Activated CD4-positive, alpha-beta T cell treated with anti-CD3 and anti-CD28 coated beads, Interleukin-2, amount 10 ng/mL, durations not matched to agents 7 days and 5 days (primary cell): ENCODE results near the gene C1QTNF9. TPM values are rescaled to one million over a fixed set of nuclear protein-coding genes. Genes with fewer than 3 reads are reported as not detected.
"Not testable (repeated sequence)": the region's sequence is repeated elsewhere in the genome, so short reads cannot be mapped to it uniquely, and the experiment has no call there.

ENCODE experiments used
- CTCF ChIA-PET: fragments of 350-600 bp; sonication (Branson Sonifier 250); formaldehyde crosslinking; loops from one replicate; lab custom pipeline; 2021; ENCODE audit warnings: antibody characterized with exemption; lab: Charles Lee
- POLR2A ChIA-PET: fragments of 350-600 bp; sonication (Branson Sonifier 250); formaldehyde crosslinking; loops from one replicate; lab custom pipeline; 2021; ENCODE audit warnings: antibody characterized with exemption; lab: Charles Lee
- DNase-seq: peaks from one replicate; pipeline ENCODE4 v3.0.0-alpha.2; 2020
- H3K27ac Mint-ChIP-seq: one replicate; pipeline ENCODE4 v1.8.0; 2021; ENCODE audit warnings: mild to moderate bottlenecking, moderate library complexity, mixed read lengths
- H3K27me3 Mint-ChIP-seq: one replicate; pipeline ENCODE4 v1.8.0; 2021; ENCODE audit warnings: mixed read lengths
- H3K36me3 Mint-ChIP-seq: one replicate; pipeline ENCODE4 v1.8.0; 2021; ENCODE audit warnings: low read depth, mixed read lengths
- H3K4me1 Mint-ChIP-seq: one replicate; pipeline ENCODE4 v1.8.0; 2021; ENCODE audit warnings: mixed read lengths
- H3K4me3 Mint-ChIP-seq: one replicate; pipeline ENCODE4 v1.8.0; 2021; ENCODE audit warnings: mild to moderate bottlenecking, moderate library complexity, mixed read lengths
- H3K9me3 Mint-ChIP-seq: one replicate; pipeline ENCODE4 v1.8.0; 2021; ENCODE audit warnings: mixed read lengths
- total RNA-seq, 2 experiments: library from RNA; stranded (reverse); gene quantifications; one replicate each; pipeline ENCODE4 v1.2.3, GENCODE V29; 2021

C1QTNF9 gene
- total RNA-seq, 2 experiments from 2014 or later = 0.10 TPM; not detected in 1

DNA sequence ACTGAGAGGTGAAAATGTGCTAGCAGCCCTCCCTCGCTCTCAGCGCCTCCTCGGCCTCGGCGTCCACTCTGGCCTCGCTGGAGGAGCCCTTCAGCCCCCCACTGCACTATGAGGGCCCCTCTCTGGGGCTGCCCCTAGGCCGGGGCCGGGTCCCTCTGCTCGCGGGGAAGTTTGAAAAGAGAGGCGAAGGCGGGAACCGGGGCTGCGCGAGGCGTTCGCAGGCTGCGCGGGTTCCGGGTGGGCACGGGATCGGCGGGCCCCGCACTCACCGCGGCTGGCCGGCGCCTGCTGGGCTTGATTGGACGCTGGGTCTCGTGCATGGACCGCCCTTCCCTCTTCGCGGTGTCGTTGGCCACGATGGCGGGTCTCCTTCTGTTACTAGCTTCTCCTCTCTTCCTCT, 29.3 kb downstream of the C1QTNF9 start:
- H3K27me3 Mint-ChIP-seq = peaks cover 5% of the 10 kb centered on the region

DNA sequence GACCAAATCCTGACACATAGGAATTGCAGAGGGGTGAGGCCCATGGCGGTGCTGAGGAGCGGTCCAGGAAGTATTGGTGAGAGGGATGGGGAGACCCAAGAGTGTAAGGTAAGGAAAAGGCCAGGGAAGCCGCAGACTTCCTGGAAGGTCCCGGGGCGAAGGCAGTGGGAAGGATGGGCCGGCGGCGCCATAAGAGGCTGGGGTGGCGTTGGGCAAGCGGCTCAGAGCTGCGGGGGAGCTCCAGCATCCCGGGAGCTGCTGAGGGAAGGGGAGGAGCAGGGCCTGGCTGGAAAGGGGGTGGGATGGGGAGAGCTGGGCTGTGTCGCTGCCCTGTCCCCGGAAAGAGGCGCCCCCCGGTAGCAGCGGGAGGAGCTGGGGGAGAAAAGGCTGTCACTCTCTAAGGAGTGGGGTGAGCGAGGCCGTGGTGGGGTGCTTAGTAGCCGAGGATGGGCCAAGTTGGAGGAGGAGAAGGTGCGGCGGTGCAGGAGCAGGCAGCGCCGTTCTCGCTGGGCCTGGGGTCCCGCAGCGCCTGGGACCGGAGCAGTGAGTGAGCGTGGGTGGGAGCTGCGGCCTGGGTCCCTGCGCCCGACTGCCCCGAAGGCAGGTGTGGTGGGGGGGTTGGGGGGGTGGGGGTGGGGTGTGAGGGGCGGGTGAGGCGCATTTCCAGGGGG, 30.7 kb downstream of the C1QTNF9 start:
- CTCF ChIA-PET = no interaction called here
- POLR2A ChIA-PET = no interaction called here
- H3K9me3 Mint-ChIP-seq = no peaks in the 10 kb centered on the region
- H3K27ac Mint-ChIP-seq = no peak overlapping the region
- H3K27me3 Mint-ChIP-seq = peaks cover 11% of the 10 kb centered on the region
- H3K36me3 Mint-ChIP-seq = no peaks in the 10 kb centered on the region
- no peak overlapping the region for H3K4me3 Mint-ChIP-seq
- H3K4me1 Mint-ChIP-seq = no peaks in the 10 kb centered on the region
- no peak for DNase-seq

More for the DNA sequence above, 29.3 kb downstream of the C1QTNF9 start:
- Mint-ChIP-seq H3K27ac (no peak overlapping the region), H3K9me3 (no peaks in the 10 kb centered on the region), H3K36me3 (no peaks in the 10 kb centered on the region), H3K4me3 (no peak overlapping the region), H3K4me1 (no peaks in the 10 kb centered on the region)
- ChIA-PET CTCF (no interaction called here), POLR2A (no interaction called here)
- DNase-seq = no peak

- H3K27me3 Mint-ChIP-seq = peaks cover 13% of the 10 kb centered on the region
- no peak overlapping the region for H3K27ac Mint-ChIP-seq
- POLR2A ChIA-PET = no interaction called here
- no peaks in the 10 kb centered on the region for H3K9me3 Mint-ChIP-seq
- no peaks in the 10 kb centered on the region for H3K36me3 Mint-ChIP-seq
- no peak overlapping the region for H3K4me3 Mint-ChIP-seq
- no peak for DNase-seq
- CTCF ChIA-PET = no interaction called here
- no peaks in the 10 kb centered on the region for H3K4me1 Mint-ChIP-seq
Observed at GRCh38 chr13:24340608-24340955, 31.2 kb downstream of the C1QTNF9 start.

- ChIA-PET POLR2A (no interaction called here), CTCF (no interaction called here)
- H3K9me3 Mint-ChIP-seq = no peaks in the 10 kb centered on the region
- H3K4me1 Mint-ChIP-seq = no peaks in the 10 kb centered on the region
- H3K27me3 Mint-ChIP-seq = peaks cover 16% of the 10 kb centered on the region
- no peak overlapping the region for H3K4me3 Mint-ChIP-seq
- no peaks in the 10 kb centered on the region for H3K36me3 Mint-ChIP-seq
- no peak overlapping the region for H3K27ac Mint-ChIP-seq
- no peak for DNase-seq
Observed at GRCh38 chr13:24341439-24341838, 32.1 kb downstream of the C1QTNF9 start.

DNA sequence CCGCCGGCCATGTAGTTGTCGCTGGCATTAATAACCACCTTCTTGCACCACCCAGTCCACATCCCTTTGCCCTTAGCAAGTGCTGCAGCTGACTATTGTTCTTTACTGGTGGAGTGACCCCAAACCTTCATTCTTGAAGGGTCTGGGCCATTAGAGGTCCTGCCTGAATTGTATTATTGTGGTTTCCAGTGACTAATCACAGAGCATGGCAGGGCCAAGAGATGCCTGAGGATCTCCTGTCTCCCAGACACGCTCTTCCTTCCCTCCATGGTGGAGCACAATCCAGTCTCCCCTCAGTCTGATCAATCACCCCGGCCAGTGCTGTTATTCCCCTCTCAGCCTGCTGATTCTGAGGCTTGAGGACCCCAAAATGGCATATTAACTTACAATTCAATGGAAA, 39.0 kb downstream of the C1QTNF9 start:
- peaks cover 15% of the 10 kb centered on the region for H3K27me3 Mint-ChIP-seq
- H3K27ac Mint-ChIP-seq = no peak overlapping the region
- CTCF ChIA-PET = no interaction called here
- no peak overlapping the region for H3K4me3 Mint-ChIP-seq
- no peak for DNase-seq
- no peaks in the 10 kb centered on the region for H3K36me3 Mint-ChIP-seq
- POLR2A ChIA-PET = no interaction called here
- H3K4me1 Mint-ChIP-seq = no peaks in the 10 kb centered on the region
- H3K9me3 Mint-ChIP-seq = no peaks in the 10 kb centered on the region

- no peaks in the 10 kb centered on the region for H3K36me3 Mint-ChIP-seq
- H3K4me1 Mint-ChIP-seq = no peaks in the 10 kb centered on the region
- no peak overlapping the region for H3K4me3 Mint-ChIP-seq
- peaks cover 15% of the 10 kb centered on the region for H3K27me3 Mint-ChIP-seq
- POLR2A ChIA-PET = no interaction called here
- H3K27ac Mint-ChIP-seq = no peak overlapping the region
- H3K9me3 Mint-ChIP-seq = no peaks in the 10 kb centered on the region
- no peak for DNase-seq
- CTCF ChIA-PET = no interaction called here
Observed at GRCh38 chr13:24348797-24349515, 39.6 kb downstream of the C1QTNF9 start.

DNA sequence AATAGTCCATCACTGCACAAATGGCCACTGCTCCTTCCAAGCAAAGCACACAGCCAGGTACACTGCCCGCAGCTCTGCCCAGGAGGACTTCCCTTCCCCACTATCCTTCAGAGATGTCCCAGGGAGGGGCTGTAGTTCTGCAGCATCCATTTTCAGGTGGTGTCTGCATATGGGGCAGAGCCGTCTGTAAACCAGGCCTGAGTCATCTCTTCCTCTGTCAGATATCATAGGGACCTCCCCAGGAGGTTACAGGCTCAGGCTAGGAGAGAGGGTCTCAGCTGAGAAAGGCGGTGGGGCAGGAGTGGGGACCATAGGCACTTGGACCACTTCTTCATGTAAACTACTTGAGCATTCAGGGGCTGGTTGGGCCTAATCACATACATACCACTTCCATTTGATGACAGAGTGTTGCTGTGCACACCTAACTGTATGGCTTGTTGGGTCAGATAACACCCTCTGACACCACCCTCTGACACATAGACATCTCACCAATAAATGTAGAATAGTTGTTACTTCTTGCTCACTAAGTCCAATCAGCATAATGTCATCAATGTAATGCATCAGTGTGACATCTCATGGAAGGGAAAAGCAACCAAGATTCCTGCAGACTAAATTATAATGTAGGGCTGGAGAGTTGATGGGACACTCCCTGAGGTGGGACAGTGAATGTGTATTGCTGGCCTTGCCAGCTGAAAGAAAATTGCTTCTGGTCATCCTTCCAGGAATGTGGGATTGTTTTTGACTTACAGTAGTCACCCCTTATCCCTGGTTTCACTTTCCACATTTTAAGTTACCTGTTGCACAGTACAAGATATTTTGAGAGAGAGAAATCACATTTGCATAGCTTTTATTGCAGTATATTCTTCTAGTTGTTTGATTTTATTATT, 40.6 kb downstream of the C1QTNF9 start:
- H3K36me3 Mint-ChIP-seq, H3K27ac Mint-ChIP-seq, DNase-seq, H3K4me3 Mint-ChIP-seq, H3K4me1 Mint-ChIP-seq, H3K27me3 Mint-ChIP-seq, POLR2A ChIA-PET, CTCF ChIA-PET, H3K9me3 Mint-ChIP-seq: not testable (repeated sequence)

DNA sequence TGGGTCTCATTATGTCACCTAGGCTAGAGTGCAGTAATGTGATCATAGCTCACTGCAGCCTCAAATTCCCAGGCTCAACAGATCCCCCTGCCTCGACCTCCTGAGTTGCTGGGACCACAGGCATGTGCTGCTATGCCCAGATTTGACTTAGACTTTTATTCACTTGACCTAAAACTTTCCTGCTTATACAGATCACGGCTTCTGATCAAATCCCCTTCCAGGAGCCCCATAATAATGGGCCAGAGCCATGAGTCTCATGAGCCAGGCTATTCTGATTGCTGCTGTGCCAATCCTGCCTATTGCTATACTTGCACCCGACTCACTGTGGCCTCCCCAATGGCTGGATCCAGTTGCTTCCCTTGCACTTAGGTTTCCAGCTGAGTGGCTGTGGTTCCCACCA, 42.0 kb downstream of the C1QTNF9 start:
- H3K9me3 Mint-ChIP-seq = no peaks in the 10 kb centered on the region
- no peaks in the 10 kb centered on the region for H3K36me3 Mint-ChIP-seq
- no peak overlapping the region for H3K4me3 Mint-ChIP-seq

GRCh38 chr13:24353736-24354135, 44.4 kb downstream of the C1QTNF9 start:
- H3K27me3 Mint-ChIP-seq = no peaks in the 10 kb centered on the region
- H3K27ac Mint-ChIP-seq = no peak overlapping the region
- no peak overlapping the region for H3K4me3 Mint-ChIP-seq

More for the DNA sequence above, 42.0 kb downstream of the C1QTNF9 start:
- ChIA-PET CTCF (no interaction called here), POLR2A (no interaction called here)
- no peak for DNase-seq
- Mint-ChIP-seq H3K27ac (no peak overlapping the region), H3K27me3 (peaks cover 2% of the 10 kb centered on the region), H3K4me1 (no peaks in the 10 kb centered on the region)

DNA sequence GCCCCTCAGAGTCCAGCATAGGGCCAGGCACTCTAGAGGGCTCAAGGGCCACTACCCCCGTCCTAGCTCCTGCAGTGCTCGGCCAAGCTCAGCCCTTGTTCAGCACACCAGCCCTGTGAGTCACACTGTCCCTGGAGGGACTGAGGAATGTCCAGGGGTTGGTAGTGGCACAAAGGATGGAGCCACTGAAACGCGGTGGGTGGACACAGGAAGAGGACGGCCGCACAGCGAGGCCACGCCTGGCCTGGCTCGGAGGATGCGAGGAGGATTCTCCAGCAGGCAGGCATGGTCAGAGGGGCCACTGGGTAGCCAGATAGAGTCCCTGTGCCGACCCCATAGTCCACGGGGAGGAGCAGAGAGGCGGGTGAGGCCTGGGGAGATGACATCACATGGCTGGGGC, 45.7 kb downstream of the C1QTNF9 start:
- Mint-ChIP-seq H3K9me3 (no peaks in the 10 kb centered on the region), H3K36me3 (no peaks in the 10 kb centered on the region), H3K4me3 (no peak overlapping the region), H3K27me3 (no peaks in the 10 kb centered on the region), H3K27ac (no peak overlapping the region), H3K4me1 (no peaks in the 10 kb centered on the region)
- ChIA-PET POLR2A (no interaction called here), CTCF (no interaction called here)
- no peak for DNase-seq

More at GRCh38 chr13:24353736-24354135, 44.4 kb downstream of the C1QTNF9 start:
- Mint-ChIP-seq H3K36me3 (no peaks in the 10 kb centered on the region), H3K4me1 (no peaks in the 10 kb centered on the region), H3K9me3 (no peaks in the 10 kb centered on the region)
- DNase-seq = no peak
- CTCF ChIA-PET = no interaction called here
- POLR2A ChIA-PET = no interaction called here

GRCh38 chr13:24356270-24356669, 46.9 kb downstream of the C1QTNF9 start:
- Mint-ChIP-seq H3K9me3 (no peaks in the 10 kb centered on the region), H3K36me3 (no peaks in the 10 kb centered on the region)

DNA sequence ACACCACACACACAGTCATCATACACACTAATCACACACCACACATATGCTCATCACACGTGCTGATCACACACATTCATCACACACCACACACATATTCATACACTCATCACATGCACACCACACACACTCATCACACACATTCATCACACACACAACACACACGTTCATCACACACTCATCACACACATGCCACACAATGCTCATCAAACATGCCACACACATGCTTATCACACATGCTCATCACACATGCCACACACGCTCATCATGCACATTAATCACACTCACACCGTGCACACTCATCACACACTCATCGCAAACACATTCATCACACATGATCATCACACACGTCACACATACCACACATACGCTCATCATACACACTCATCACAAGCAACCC, 47.5 kb downstream of the C1QTNF9 start:
- no peaks in the 10 kb centered on the region for H3K4me1 Mint-ChIP-seq
- H3K4me3 Mint-ChIP-seq = no peak overlapping the region
- H3K27ac Mint-ChIP-seq = no peak overlapping the region
- CTCF ChIA-PET = no interaction called here
- H3K27me3 Mint-ChIP-seq = no peaks in the 10 kb centered on the region
- H3K9me3 Mint-ChIP-seq = no peaks in the 10 kb centered on the region
- no peak for DNase-seq
- POLR2A ChIA-PET = no interaction called here
- no peaks in the 10 kb centered on the region for H3K36me3 Mint-ChIP-seq

More at GRCh38 chr13:24356270-24356669, 46.9 kb downstream of the C1QTNF9 start:
- no peaks in the 10 kb centered on the region for H3K4me1 Mint-ChIP-seq
- POLR2A ChIA-PET = no interaction called here
- DNase-seq = no peak
- CTCF ChIA-PET = no interaction called here
- no peak overlapping the region for H3K27ac Mint-ChIP-seq
- H3K27me3 Mint-ChIP-seq = no peaks in the 10 kb centered on the region
- no peak overlapping the region for H3K4me3 Mint-ChIP-seq

DNA sequence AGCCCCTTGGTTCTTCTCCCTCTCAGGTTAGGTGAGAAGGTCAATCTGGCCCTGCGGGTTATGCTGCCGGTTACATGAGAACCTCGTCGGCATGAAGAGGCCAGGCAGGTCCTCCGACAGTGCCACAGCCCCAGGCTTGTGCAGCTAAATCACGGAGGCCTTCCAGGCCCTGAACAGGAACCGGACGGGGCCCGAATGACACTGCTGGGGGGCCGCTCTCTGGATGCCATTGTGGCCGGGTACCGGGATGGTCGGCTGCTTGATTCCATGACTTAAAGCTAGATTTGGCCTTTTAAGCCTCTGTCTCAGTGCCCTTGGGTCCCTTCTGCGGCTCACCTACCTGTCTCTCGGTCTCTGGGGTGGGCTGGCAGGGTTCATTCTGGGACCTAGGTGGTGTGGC, 48.4 kb downstream of the C1QTNF9 start:
- Mint-ChIP-seq H3K36me3 (no peaks in the 10 kb centered on the region), H3K27me3 (no peaks in the 10 kb centered on the region), H3K27ac (no peak overlapping the region), H3K9me3 (no peaks in the 10 kb centered on the region), H3K4me3 (no peak overlapping the region), H3K4me1 (no peaks in the 10 kb centered on the region)
- ChIA-PET CTCF (no interaction called here), POLR2A (no interaction called here)
- DNase-seq = no peak
